Calu3 (cell line): ENCODE measurements around the gene GLIS1. TPM values are rescaled to one million over a fixed set of nuclear protein-coding genes. Genes with fewer than 3 reads are reported as not detected.

Experiments used
- BruUV-seq: library from RNA; stranded (reverse); fragments of 400-500 nt; replicated peaks from 2 replicates; lab custom pipeline; 2021; lab: Mats Ljungman, UMichigan
- CTCF ChIA-PET: fragments of 300-600 bp; sonication (Branson Sonifier 250); formaldehyde crosslinking; loops from one replicate; lab custom pipeline; 2022; ENCODE audit warnings: antibody characterized with exemption; lab: Charles Lee
- DNase-seq: peaks from one replicate; pipeline ENCODE4 v3.0.0; 2022
- H3K27ac Mint-ChIP-seq: one replicate; pipeline ENCODE4 v1.8.0; 2022; ENCODE audit warnings: mixed read lengths; ENCODE audit not compliant: unreplicated experiment
- H3K27me3 Mint-ChIP-seq: one replicate; pipeline ENCODE4 v1.8.0; 2022; ENCODE audit warnings: mixed read lengths; ENCODE audit not compliant: unreplicated experiment
- H3K36me3 Mint-ChIP-seq: one replicate; pipeline ENCODE4 v1.8.0; 2022; ENCODE audit warnings: mild to moderate bottlenecking, moderate library complexity, mixed read lengths; ENCODE audit not compliant: insufficient read depth, unreplicated experiment
- H3K4me1 Mint-ChIP-seq: one replicate; pipeline ENCODE4 v1.8.0; 2022; ENCODE audit warnings: mild to moderate bottlenecking, low read depth, mixed read lengths; ENCODE audit not compliant: unreplicated experiment
- H3K4me3 Mint-ChIP-seq: one replicate; pipeline ENCODE4 v1.8.0; 2022; ENCODE audit warnings: mild to moderate bottlenecking, low read depth, moderate library complexity, mixed read lengths; ENCODE audit not compliant: unreplicated experiment
- H3K9me3 Mint-ChIP-seq: one replicate; pipeline ENCODE4 v1.8.0; 2022; ENCODE audit warnings: low read depth, mixed read lengths; ENCODE audit not compliant: unreplicated experiment
- intact Hi-C: fragments of 100-400 bp; cut with micrococcal nuclease; formaldehyde crosslinking; loops from one replicate; pipeline ENCODE4 v1.10.0; 2022; ENCODE audit not compliant: unreplicated experiment
- total RNA-seq: library from RNA; stranded (reverse); gene quantifications from 2 replicates; pipeline ENCODE4 v1.2.3, GENCODE V29; 2022
- TF ChIP-seq, protein P1 (sequence below): fragments of 200-600 bp; IDR thresholded peaks from one replicate; pipeline ENCODE4 v1.8.0; 2022; ENCODE audit warnings: antibody characterized with exemption; ENCODE audit not compliant: unreplicated experiment

The GLIS1 gene
- total RNA-seq, 1 experiment from 2014 or later: not detected

DNA sequence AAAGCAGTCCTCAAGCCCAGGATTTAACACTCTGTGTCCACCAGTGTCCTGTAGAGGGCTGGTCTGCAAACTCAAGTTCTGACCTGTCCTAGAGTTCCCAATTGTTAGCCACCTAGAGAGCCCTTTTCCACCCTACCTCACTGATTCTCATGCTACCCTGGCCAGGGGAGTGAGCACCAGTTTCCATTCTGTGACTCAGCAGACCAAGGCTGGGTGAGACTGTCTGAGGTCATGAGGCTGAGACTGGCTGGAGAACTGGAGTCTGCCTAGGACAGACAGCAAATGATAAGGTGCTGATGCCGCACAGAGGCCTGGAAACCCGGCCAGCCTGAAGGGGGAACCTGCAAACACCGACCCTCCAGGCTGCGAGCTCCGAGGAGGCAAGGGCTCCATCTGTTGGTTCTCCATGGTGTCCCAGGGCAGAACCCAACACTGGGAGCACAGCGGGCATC, 13.7 kb downstream of the GLIS1 start:
- BruUV-seq: no TSS peak
- Mint-ChIP-seq H3K4me1 (no peaks in the 10 kb centered on the region), H3K9me3 (no peaks in the 10 kb centered on the region), H3K27ac (no peak overlapping the region), H3K27me3 (peaks cover 69% of the 10 kb centered on the region), H3K4me3 (no peak overlapping the region), H3K36me3 (no peaks in the 10 kb centered on the region)
- intact Hi-C loops: no loop called here
- TF ChIP-seq, protein P1, sequence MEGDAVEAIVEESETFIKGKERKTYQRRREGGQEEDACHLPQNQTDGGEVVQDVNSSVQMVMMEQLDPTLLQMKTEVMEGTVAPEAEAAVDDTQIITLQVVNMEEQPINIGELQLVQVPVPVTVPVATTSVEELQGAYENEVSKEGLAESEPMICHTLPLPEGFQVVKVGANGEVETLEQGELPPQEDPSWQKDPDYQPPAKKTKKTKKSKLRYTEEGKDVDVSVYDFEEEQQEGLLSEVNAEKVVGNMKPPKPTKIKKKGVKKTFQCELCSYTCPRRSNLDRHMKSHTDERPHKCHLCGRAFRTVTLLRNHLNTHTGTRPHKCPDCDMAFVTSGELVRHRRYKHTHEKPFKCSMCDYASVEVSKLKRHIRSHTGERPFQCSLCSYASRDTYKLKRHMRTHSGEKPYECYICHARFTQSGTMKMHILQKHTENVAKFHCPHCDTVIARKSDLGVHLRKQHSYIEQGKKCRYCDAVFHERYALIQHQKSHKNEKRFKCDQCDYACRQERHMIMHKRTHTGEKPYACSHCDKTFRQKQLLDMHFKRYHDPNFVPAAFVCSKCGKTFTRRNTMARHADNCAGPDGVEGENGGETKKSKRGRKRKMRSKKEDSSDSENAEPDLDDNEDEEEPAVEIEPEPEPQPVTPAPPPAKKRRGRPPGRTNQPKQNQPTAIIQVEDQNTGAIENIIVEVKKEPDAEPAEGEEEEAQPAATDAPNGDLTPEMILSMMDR: no peak
- CTCF ChIA-PET: no interaction called here
- no peak for DNase-seq

DNA sequence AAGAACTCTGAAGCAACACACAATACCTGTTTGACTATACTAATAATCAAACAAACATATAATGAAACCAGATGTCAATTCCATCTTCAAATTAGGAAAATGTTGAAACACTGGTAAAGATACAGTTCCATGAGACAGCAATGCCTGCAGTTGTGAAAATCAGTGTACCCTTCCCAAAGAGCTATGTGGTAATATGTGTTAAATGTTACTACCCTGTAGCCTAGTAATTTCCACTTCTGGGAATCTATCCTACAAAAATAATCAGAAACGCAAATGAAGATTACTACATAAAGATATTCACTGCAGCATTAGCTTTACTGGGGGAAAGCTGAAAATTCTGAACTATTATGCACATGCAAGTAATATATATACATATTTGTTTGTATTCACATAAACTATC, 16.9 kb downstream of the GLIS1 start:
- TF ChIP-seq, protein P1: no peak
- CTCF ChIA-PET: no interaction called here
- Mint-ChIP-seq H3K4me3 (no peak overlapping the region), H3K36me3 (no peaks in the 10 kb centered on the region), H3K27me3 (peaks cover 36% of the 10 kb centered on the region), H3K27ac (no peak overlapping the region), H3K4me1 (no peaks in the 10 kb centered on the region), H3K9me3 (no peaks in the 10 kb centered on the region)
- BruUV-seq: no TSS peak
- DNase-seq: no peak
- intact Hi-C loops: no loop called here

DNA sequence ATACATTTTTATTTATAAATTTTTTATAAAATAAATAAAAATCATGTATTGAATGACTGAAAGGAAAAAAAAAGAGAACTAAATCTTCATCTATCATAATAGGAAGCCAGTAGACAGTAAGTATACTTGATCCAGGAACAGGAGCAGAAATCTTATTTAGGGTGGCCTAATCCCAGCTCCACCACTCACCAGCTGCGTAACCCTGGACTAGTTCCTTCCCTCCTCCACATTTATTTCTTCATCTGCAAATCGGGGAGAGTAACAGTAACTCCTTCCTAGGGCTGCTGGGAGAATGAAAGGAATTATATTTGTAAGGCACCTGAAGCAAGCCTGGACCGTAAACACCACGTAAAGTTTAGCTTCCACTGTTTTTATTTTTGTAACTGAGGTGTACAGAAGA, 17.9 kb downstream of the GLIS1 start:
- intact Hi-C loops: no loop called here
- Mint-ChIP-seq H3K27ac (no peak overlapping the region), H3K27me3 (peaks cover 27% of the 10 kb centered on the region), H3K36me3 (no peaks in the 10 kb centered on the region), H3K9me3 (no peaks in the 10 kb centered on the region), H3K4me1 (no peaks in the 10 kb centered on the region), H3K4me3 (no peak overlapping the region)
- TF ChIP-seq, protein P1: no peak
- CTCF ChIA-PET: no interaction called here
- no peak for DNase-seq
- no TSS peak for BruUV-seq

DNA sequence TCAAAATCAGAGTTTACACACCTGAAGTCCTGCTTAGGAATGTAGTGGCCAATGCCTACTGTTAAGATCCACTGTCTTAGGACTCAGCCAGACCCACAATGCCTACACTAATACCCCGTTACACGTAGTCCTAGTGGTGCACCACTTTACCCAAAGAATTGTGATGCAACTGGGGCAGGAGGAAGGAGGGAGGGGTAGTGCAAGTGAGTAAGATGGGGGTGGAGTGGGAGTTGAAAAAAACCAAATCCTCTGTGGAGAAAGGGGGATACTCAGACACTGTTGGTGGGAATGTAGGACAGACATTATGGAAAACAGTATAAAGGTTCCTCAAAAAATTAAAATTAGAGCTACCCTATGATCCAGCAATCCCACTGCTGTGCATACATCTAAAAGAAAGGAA, 19.5 kb downstream of the GLIS1 start:
- intact Hi-C loops: no loop called here
- Mint-ChIP-seq H3K9me3 (no peaks in the 10 kb centered on the region), H3K27ac (no peak overlapping the region), H3K4me3 (no peak overlapping the region), H3K27me3 (peaks cover 11% of the 10 kb centered on the region), H3K4me1 (no peaks in the 10 kb centered on the region), H3K36me3 (no peaks in the 10 kb centered on the region)
- DNase-seq: no peak
- CTCF ChIA-PET: no interaction called here
- BruUV-seq: no TSS peak
- TF ChIP-seq, protein P1: no peak
